ENCODE data around the gene RANBP1. TPM values are rescaled to one million over a fixed set of nuclear protein-coding genes. Genes with fewer than 3 reads are reported as not detected.

RANBP1 gene
- total and polyA plus RNA-seq, 9 of the 15 experiments (the other 6 are each of a cell fraction or from before 2014, with no cell fraction given): 162 to 2,891 (median 1,289) TPM

DNA sequence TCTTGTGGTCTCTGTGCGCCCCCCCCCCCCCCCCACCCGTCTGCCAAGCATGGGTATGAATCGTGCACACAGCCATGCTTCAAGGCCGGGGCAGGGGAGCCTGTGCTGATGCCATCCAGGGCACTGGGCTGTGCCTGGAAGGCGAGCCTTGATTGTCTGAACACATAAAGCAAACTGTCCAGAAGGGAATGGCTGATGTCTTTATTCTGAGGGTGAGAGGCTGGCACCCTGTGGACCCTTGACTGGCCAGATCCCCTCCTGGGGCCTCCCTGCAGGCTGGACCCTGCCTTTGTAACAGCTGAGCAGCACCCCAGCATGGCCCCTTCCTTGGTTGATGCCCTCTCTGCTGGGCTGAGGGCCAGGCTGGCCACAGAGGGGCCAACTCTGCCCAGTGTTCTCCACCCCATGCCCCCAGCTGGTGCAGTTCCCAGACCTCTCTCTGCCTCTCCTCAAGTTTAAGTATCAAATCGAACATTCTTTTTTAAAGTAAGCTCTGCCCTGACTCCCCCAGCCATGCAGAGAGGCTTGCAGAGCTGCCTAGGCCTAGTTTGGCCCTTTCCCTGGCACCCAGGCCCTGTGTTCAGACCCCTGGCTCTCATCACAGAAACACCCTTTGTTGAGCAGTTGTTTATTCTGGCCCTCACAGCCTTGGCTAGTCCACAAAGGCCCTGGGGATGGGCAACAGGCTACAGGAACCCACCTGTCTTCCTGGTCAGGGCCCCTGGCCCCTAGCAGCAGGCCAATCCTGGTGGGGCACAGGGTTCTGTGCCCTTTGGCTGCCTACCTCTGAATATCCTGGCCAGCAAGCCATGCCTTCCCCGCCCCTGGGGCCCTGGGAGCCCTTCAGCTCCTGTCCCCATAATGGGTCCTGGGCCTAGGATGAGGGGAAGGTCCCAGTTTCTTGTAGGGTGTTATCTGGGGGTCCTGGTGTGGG, 3.9 kb upstream of the RANBP1 start (continued):
- TF ChIP-seq, protein P1, sequence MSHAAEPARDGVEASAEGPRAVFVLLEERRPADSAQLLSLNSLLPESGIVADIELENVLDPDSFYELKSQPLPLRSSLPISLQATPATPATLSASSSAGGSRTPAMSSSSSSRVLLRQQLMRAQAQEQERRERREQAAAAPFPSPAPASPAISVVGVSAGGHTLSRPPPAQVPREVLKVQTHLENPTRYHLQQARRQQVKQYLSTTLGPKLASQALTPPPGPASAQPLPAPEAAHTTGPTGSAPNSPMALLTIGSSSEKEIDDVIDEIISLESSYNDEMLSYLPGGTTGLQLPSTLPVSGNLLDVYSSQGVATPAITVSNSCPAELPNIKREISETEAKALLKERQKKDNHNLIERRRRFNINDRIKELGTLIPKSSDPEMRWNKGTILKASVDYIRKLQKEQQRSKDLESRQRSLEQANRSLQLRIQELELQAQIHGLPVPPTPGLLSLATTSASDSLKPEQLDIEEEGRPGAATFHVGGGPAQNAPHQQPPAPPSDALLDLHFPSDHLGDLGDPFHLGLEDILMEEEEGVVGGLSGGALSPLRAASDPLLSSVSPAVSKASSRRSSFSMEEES (CRISPR knock-in tag; IDR thresholded peaks at IDR 0.05): 0 out of 2 replicates have a peak, but pooled peaks have one; percentile 4
- TF ChIP-seq ZNF311 (CRISPR knock-in tag; IDR thresholded peaks at IDR 0.05) (0 out of 2 replicates have a peak, but pooled peaks have one; percentile 13), SUPT5H (IDR thresholded peaks at IDR 0.05) (peak; percentile 84), THAP12 (CRISPR knock-in tag; IDR thresholded peaks at IDR 0.05) (peak; percentile 72), ZFP1 (CRISPR knock-in tag; IDR thresholded peaks at IDR 0.05) (peak; percentile 70), ZSCAN32 (CRISPR knock-in tag; IDR thresholded peaks at IDR 0.05) (peak; percentile 43; the same call in 1 of the 2 replicates), POLR2B (IDR thresholded peaks at IDR 0.05; ENCODE audit: low read depth, partially characterized antibody) (peak; percentile 68), ZNF583 (CRISPR knock-in tag; IDR thresholded peaks at IDR 0.05) (peak; percentile 13; the same call in 1 of the 2 replicates), ZNF431 (CRISPR knock-in tag; IDR thresholded peaks at IDR 0.05) (no peak), KHSRP (IDR thresholded peaks at IDR 0.05) (peak; percentile 10; the same call in 1 of the 2 replicates), FOXO4 (CRISPR knock-in tag; IDR thresholded peaks at IDR 0.05) (peak; percentile 85), RFX7 (CRISPR knock-in tag; IDR thresholded peaks at IDR 0.05) (no peak), ZBTB26 (CRISPR knock-in tag; IDR thresholded peaks at IDR 0.05) (0 out of 2 replicates have a peak, but pooled peaks have one; percentile 40), MLX (CRISPR knock-in tag; conservative IDR thresholded peaks at IDR 0.05) (peak; percentile 42 to 77; a peak in 2 of 4 replicates), POLR2A (conservative IDR thresholded peaks at IDR 0.05) (peak; percentile 82), PHF8 (IDR thresholded peaks at IDR 0.05; ENCODE audit: borderline replicate concordance, low read length) (no peak), HOXB6 (CRISPR knock-in tag; IDR thresholded peaks at IDR 0.05; ENCODE audit: borderline replicate concordance) (0 out of 2 replicates have a peak, but pooled peaks have one; percentile 69)

Data from K562 (cell line).